ENCODE measurements around the gene ASB9.
A peak's percentile ranks its signal among the peaks of the same experiment; 100 is the strongest.

ASB9 gene

GRCh38 chrX:15242899-15243555, 26.9 kb downstream of the ASB9 start:
- TF ChIP-seq CTCF (IDR thresholded peaks at IDR 0.05; ENCODE audit: low read depth, low read length) = peak; percentile 53
- DNase-seq (ENCODE audit: extremely low read depth, low read depth) = peak; percentile 10

GRCh38 chrX:15241301-15241700, 28.6 kb downstream of the ASB9 start:
- TF ChIP-seq CTCF (IDR thresholded peaks at IDR 0.05; ENCODE audit: low read depth, low read length) = no peak
- no peak for DNase-seq (ENCODE audit: extremely low read depth, low read depth)

DNA sequence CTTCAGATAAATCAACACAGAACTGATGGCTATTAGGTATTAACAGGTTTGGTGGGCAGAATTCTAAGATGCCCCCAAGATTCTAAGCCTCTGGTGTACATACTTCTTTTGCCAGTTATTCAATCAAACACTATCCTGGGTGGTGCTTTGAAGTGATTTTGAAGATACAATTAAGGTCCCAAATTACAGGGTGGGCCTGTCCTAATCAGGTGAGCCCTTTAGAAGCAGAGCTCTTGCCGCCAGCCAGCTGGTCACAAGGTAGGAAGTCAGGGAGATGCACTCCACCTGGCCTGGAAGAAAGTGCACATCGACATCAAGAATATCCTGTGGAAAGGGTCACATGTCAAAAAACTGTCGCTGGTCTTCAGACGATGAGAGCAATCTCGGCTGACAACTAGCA, 29.5 kb downstream of the ASB9 start:
- no peak for DNase-seq (ENCODE audit: extremely low read depth, low read depth)
- no peak for TF ChIP-seq CTCF (IDR thresholded peaks at IDR 0.05; ENCODE audit: low read depth, low read length)

DNA sequence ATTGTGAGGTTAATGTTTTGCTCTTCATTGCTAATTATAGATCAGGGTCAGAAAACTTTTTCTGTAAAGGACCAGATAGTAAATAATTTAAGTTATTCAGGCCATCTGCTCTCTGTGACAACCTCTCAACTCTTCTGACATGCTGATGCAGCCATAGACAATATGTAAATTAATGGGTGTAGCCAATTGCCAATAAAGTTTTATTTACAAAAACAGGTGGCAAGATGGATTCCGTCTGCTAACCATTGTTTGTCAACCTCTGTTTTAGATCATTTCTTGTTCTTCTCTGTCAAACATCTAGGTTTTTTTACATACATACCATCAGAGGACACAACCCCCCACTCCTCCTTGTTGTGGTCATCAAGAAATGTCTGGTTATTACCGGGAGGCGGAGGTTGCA, 33.7 kb downstream of the ASB9 start:
- no peak for DNase-seq (ENCODE audit: extremely low read depth, low read depth)
- TF ChIP-seq CTCF (IDR thresholded peaks at IDR 0.05; ENCODE audit: low read depth, low read length) = no peak

GRCh38 chrX:15235001-15235400, 34.9 kb downstream of the ASB9 start:
- no peak for DNase-seq (ENCODE audit: extremely low read depth, low read depth)
- TF ChIP-seq CTCF (IDR thresholded peaks at IDR 0.05; ENCODE audit: low read depth, low read length) = no peak

- DNase-seq (ENCODE audit: extremely low read depth, low read depth) = no peak
- TF ChIP-seq CTCF (IDR thresholded peaks at IDR 0.05; ENCODE audit: low read depth, low read length) = no peak
These were observed 36.4 kb downstream of the ASB9 start for GRCh38 chrX:15233416-15234015.

DNA sequence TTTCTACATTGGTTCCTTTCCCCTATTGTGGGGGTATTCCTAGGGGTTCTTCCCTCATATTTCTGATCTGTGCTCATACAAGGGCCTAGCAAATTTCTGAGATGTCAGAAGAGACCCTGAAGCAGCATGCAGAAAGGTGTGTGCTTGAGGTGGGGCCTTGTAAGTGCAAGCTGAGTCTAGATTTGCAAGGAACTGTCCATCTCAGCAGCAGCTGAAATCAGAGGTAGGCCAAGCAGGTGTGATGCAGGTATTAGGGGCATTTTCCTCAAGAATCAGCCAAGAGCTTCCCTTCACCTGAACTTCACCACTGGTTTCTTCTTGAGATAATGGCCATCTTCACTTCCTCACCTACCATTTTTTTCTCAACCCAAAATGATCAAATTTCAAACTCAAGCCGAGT, 45.1 kb downstream of the ASB9 start:
- no peak for DNase-seq (ENCODE audit: extremely low read depth, low read depth)
- no peak for TF ChIP-seq CTCF (IDR thresholded peaks at IDR 0.05; ENCODE audit: low read depth, low read length)
